ENCODE data around the gene USF1.

GRCh38 chr1:161007369-161007768 is 38.4 kb downstream of the USF1 start:
- TF ChIP-seq CTCF (IDR thresholded peaks at IDR 0.05 in 8 of 11, conservative IDR thresholded peaks at IDR 0.05 in 3 of 11) = no peak
- no peak for TF ChIP-seq POLR2A (IDR thresholded peaks at IDR 0.05)
- no peak for TF ChIP-seq POLR2AphosphoS5 (IDR thresholded peaks at IDR 0.05)

Measured in spleen (tissue), 7 donors.